ENCODE results near the gene PYGO2.

PYGO2 gene

DNA sequence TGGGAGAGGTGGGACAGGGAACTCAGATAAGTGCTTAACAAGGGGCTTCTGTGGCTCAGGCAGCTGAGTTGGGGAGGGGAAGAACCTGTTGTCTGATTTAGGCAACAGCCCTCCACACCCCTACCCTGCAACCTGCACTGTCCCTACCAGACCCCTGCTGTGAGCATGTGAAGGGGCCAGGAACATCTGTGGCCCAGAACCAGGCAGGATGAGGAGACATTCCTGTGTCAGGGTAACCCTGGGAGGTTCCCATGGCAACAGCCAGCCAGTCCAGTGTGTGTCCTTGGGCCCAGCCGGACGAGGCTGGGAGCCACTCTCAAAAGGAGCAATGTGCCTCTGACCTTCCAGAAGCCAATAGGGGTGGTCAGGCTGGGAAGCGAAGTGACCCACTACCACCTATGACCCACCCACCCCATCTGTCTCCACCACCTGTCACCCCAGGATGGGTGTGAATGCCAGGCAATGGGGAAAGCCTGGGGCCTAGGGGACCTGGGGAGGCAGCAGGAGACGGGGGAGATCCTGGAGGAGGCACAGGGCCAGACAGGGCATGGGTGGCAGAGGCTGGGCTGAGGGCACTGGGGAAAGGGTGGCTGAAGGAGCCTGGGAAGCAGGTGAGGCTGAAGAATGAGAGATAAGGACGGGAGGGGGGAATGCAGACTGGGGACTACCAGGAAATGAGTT lies 20.1 kb downstream of the PYGO2 start (continued):
- TF ChIP-seq, protein P1, sequence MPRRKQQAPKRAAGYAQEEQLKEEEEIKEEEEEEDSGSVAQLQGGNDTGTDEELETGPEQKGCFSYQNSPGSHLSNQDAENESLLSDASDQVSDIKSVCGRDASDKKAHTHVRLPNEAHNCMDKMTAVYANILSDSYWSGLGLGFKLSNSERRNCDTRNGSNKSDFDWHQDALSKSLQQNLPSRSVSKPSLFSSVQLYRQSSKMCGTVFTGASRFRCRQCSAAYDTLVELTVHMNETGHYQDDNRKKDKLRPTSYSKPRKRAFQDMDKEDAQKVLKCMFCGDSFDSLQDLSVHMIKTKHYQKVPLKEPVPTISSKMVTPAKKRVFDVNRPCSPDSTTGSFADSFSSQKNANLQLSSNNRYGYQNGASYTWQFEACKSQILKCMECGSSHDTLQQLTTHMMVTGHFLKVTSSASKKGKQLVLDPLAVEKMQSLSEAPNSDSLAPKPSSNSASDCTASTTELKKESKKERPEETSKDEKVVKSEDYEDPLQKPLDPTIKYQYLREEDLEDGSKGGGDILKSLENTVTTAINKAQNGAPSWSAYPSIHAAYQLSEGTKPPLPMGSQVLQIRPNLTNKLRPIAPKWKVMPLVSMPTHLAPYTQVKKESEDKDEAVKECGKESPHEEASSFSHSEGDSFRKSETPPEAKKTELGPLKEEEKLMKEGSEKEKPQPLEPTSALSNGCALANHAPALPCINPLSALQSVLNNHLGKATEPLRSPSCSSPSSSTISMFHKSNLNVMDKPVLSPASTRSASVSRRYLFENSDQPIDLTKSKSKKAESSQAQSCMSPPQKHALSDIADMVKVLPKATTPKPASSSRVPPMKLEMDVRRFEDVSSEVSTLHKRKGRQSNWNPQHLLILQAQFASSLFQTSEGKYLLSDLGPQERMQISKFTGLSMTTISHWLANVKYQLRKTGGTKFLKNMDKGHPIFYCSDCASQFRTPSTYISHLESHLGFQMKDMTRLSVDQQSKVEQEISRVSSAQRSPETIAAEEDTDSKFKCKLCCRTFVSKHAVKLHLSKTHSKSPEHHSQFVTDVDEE (CRISPR knock-in tag; IDR thresholded peaks at IDR 0.05) = no peak
- TF ChIP-seq PPARA (CRISPR knock-in tag; IDR thresholded peaks at IDR 0.05; ENCODE audit: borderline replicate concordance) (no peak), GLIS3 (CRISPR knock-in tag; IDR thresholded peaks at IDR 0.05) (no peak)

DNA sequence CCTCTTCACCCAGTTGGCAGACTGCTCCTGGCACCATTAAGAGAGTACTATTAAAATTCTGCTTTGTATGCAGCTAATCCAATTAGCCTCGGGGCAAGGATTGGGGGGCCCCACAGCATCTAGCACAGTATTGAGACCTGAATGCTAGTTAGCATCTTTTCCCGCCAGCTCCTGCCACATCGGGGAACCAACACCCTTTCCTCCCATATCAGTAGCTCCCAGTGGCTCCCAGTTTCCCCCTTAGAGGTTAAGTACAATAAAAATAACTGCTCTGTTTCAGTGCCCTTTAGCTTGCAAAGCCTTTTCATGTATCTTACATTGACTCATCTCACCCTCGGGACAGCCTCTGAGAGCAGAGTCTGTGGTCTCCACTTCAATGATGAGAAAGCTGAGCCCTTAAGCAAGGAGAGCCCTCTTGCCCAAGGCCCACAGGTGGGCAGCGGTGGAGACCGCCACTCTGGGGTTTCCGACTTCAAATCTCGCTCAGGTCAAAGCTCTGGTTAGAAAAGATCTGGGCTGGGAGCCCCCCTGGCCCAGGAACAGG lies 20.9 kb downstream of the PYGO2 start:
- no peak for ATAC-seq

DNA sequence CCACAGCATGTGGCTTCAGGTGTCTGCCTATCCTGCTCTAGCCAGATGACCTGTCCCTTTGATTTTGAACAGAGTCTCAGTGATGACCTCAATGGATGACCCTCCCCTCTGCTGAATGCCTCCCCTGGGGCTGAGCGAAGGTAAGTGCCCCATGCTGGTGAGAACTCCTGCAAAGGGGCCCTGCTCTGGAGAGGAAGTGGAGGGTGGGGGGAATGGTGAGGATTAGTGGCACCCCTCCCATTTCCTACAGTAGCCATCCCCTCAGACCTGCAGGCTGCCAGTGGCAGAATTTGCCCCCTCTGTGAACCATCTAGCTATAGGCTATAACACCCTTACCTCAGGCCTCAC lies 21.4 kb downstream of the PYGO2 start:
- TF ChIP-seq CSDC2 (CRISPR knock-in tag; IDR thresholded peaks at IDR 0.05) (no peak), ZFP30 (CRISPR knock-in tag; IDR thresholded peaks at IDR 0.05) (no peak), ZC3H10 (CRISPR knock-in tag; IDR thresholded peaks at IDR 0.05) (no peak)
- ATAC-seq = no peak

More for the DNA sequence above, 20.9 kb downstream of the PYGO2 start:
- no peak for TF ChIP-seq ZFP30 (CRISPR knock-in tag; IDR thresholded peaks at IDR 0.05)
- TF ChIP-seq, protein P2, sequence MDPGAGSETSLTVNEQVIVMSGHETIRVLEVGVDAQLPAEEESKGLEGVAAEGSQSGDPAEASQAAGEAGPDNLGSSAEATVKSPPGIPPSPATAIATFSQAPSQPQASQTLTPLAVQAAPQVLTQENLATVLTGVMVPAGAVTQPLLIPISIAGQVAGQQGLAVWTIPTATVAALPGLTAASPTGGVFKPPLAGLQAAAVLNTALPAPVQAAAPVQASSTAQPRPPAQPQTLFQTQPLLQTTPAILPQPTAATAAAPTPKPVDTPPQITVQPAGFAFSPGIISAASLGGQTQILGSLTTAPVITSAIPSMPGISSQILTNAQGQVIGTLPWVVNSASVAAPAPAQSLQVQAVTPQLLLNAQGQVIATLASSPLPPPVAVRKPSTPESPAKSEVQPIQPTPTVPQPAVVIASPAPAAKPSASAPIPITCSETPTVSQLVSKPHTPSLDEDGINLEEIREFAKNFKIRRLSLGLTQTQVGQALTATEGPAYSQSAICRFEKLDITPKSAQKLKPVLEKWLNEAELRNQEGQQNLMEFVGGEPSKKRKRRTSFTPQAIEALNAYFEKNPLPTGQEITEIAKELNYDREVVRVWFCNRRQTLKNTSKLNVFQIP (CRISPR knock-in tag; IDR thresholded peaks at IDR 0.05; ENCODE audit: borderline replicate concordance, low read depth) = no peak
- TF ChIP-seq TCF4 (CRISPR knock-in tag; IDR thresholded peaks at IDR 0.05; ENCODE audit: borderline replicate concordance) = no peak
- no peak for TF ChIP-seq TOX (CRISPR knock-in tag; IDR thresholded peaks at IDR 0.05; ENCODE audit: borderline replicate concordance)
- no peak for TF ChIP-seq ZC3H10 (CRISPR knock-in tag; IDR thresholded peaks at IDR 0.05)
- TF ChIP-seq, protein P3, sequence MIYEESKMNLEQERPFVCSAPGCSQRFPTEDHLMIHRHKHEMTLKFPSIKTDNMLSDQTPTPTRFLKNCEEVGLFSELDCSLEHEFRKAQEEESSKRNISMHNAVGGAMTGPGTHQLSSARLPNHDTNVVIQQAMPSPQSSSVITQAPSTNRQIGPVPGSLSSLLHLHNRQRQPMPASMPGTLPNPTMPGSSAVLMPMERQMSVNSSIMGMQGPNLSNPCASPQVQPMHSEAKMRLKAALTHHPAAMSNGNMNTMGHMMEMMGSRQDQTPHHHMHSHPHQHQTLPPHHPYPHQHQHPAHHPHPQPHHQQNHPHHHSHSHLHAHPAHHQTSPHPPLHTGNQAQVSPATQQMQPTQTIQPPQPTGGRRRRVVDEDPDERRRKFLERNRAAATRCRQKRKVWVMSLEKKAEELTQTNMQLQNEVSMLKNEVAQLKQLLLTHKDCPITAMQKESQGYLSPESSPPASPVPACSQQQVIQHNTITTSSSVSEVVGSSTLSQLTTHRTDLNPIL (CRISPR knock-in tag; IDR thresholded peaks at IDR 0.05; ENCODE audit: low read depth) = no peak

DNA sequence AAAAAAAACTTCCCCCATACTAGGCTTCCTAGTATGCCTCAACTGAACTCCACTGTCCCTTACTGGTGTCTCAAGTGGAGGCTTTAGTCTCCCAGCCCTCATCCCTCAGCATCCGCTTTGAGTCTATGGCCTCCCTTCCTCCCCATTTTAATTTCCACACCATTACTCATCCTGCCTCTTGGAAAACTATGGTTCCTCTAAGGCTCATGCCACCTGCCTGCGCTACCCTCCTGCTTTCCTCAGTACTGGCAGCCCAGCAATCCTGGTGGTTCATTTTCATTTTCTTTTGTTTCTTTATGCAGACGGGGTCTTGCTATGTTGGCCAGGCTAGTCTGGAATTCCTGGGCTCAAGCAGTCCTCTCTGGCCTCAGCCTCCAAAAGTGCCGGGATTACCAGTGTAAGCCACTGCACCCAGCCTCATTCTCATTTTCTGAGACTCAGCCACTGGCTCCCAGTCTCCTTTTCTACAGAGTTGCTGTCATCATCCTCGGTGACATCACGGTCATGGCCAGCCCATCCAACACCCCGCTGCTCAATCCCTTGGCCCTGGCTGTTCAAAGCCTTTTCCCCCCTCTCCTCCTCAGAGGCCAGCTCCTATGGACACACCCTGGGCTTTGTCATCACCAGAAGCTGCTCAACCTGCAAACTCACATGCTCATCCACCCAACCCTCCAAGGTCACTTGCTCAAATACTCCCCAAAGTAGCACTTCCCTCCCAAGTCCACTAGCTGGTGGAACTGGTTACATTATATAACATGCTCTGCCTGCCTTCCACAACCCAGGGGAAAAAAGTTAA lies 22.8 kb downstream of the PYGO2 start:
- ATAC-seq = no peak
- TF ChIP-seq BACH2 (CRISPR knock-in tag; IDR thresholded peaks at IDR 0.05; ENCODE audit: borderline replicate concordance) = no peak
- TF ChIP-seq ZFP3 (CRISPR knock-in tag; IDR thresholded peaks at IDR 0.05) = no peak
- no peak for TF ChIP-seq ZNF565 (CRISPR knock-in tag; conservative IDR thresholded peaks at IDR 0.05; ENCODE audit: low read depth)
- TF ChIP-seq TOX (CRISPR knock-in tag; IDR thresholded peaks at IDR 0.05; ENCODE audit: borderline replicate concordance) = no peak
- no peak for TF ChIP-seq ISL1 (CRISPR knock-in tag; IDR thresholded peaks at IDR 0.05)
- TF ChIP-seq ZC3H10 (CRISPR knock-in tag; IDR thresholded peaks at IDR 0.05) = no peak
- TF ChIP-seq, protein P4, sequence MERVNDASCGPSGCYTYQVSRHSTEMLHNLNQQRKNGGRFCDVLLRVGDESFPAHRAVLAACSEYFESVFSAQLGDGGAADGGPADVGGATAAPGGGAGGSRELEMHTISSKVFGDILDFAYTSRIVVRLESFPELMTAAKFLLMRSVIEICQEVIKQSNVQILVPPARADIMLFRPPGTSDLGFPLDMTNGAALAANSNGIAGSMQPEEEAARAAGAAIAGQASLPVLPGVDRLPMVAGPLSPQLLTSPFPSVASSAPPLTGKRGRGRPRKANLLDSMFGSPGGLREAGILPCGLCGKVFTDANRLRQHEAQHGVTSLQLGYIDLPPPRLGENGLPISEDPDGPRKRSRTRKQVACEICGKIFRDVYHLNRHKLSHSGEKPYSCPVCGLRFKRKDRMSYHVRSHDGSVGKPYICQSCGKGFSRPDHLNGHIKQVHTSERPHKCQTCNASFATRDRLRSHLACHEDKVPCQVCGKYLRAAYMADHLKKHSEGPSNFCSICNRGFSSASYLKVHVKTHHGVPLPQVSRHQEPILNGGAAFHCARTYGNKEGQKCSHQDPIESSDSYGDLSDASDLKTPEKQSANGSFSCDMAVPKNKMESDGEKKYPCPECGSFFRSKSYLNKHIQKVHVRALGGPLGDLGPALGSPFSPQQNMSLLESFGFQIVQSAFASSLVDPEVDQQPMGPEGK (CRISPR knock-in tag; IDR thresholded peaks at IDR 0.05; ENCODE audit: borderline replicate concordance) = no peak
- no peak for TF ChIP-seq ESRRG (CRISPR knock-in tag; IDR thresholded peaks at IDR 0.05)
- no peak for TF ChIP-seq ZFP30 (CRISPR knock-in tag; IDR thresholded peaks at IDR 0.05)
- TF ChIP-seq PPARA (CRISPR knock-in tag; IDR thresholded peaks at IDR 0.05; ENCODE audit: borderline replicate concordance) = no peak
- no peak for TF ChIP-seq ZNF70 (CRISPR knock-in tag; IDR thresholded peaks at IDR 0.05)

All from SK-N-SH treated with all-trans-retinoic acid at 6 μM for 48 hours (cell line).